ENCODE data around the gene TMEM132C.

TMEM132C gene

DNA sequence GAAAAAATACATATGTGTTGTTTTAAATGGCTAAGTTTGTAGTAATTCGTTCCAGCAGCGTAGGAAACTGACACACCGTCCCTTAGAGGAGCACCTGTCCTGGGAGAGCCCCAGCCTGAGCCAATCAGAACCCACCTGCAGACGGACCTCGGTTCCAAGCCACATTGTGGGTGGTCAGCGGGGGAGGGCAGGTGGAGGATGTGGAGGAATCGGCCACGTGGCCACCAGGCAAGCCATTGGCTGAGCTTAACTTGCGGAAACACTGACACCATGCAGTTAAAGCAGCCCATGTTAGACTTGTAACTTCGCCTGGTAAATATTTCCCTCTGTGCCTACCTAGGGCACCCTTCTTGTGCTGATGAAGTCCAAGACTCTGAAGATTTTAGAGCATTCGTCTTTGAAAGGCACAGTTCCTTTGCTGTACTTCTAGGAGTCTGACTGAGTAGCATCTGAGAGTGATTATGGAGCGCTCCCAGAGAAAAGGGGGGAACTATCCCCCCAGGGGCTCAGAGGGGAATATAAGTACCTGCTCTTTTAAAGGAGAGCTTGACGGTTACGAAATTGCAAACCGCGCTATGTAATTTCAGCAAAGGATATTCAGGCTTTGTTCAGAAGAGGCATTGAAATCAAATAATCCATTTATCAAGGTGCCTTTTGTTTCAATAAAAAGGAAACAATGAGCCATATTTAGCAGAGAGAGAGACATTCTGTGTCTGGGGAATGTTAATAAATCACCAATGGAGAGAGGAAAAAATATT lies 135.7 kb downstream of the TMEM132C start:
- no peak for DNase-seq (ENCODE audit: low read depth)
- no peak overlapping the region for H3K4me3 ChIP-seq (ENCODE audit: low read depth, low read length)
- TF ChIP-seq, protein P1, sequence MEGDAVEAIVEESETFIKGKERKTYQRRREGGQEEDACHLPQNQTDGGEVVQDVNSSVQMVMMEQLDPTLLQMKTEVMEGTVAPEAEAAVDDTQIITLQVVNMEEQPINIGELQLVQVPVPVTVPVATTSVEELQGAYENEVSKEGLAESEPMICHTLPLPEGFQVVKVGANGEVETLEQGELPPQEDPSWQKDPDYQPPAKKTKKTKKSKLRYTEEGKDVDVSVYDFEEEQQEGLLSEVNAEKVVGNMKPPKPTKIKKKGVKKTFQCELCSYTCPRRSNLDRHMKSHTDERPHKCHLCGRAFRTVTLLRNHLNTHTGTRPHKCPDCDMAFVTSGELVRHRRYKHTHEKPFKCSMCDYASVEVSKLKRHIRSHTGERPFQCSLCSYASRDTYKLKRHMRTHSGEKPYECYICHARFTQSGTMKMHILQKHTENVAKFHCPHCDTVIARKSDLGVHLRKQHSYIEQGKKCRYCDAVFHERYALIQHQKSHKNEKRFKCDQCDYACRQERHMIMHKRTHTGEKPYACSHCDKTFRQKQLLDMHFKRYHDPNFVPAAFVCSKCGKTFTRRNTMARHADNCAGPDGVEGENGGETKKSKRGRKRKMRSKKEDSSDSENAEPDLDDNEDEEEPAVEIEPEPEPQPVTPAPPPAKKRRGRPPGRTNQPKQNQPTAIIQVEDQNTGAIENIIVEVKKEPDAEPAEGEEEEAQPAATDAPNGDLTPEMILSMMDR (conservative IDR thresholded peaks at IDR 0.05; ENCODE audit: low read depth, low read length) = no peak

DNA sequence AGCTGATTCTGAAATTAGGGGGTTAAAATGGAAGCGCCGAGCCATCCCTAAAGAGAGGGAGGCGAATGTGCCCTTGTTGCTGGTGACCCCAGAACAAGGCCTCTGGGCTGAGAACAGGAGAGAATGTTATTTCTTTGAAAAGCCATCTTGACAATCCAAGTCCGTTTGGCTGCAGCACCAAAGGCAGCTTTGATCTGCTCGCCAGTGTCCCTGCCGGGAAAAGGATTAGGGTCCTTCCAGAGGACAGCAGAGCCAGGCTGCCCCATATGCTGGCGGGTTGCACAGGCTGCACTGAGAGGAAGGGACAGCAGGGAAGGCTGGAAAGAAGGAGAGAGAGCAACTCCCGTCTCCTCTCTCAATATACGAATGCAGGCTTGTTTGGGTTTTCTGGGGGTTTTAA lies 141.7 kb downstream of the TMEM132C start:
- TF ChIP-seq, protein P1 (conservative IDR thresholded peaks at IDR 0.05; ENCODE audit: low read depth, low read length) = no peak
- DNase-seq (ENCODE audit: low read depth) = no peak
- H3K4me3 ChIP-seq (ENCODE audit: low read depth, low read length) = no peak overlapping the region

DNA sequence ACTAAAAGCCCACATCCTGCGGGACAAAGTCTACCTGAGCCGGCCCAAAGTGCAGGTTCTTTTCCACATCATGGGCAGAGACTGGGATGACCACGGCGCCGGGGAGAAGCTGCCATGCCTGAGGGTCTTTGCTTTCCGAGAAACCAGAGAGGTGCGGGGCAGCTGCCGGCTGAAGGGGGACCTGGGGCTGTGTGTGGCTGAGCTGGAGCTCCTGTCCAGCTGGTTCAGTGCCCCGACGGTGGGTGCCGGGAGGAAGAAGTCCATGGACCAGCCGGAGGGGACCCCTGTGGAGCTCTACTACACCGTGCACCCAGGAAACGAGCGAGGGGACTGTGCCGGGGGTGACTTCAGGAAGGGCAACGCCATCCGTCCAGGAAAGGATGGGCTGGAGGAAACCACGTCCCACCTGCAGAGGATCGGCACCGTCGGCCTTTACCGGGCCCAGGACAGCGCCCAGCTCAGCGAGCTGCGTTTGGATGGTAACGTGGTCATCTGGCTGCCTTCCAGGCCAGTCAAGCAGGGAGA lies 148.1 kb downstream of the TMEM132C start:
- TF ChIP-seq, protein P1 (conservative IDR thresholded peaks at IDR 0.05; ENCODE audit: low read depth, low read length) = no peak
- DNase-seq (ENCODE audit: low read depth) = no peak
- no peak overlapping the region for H3K4me3 ChIP-seq (ENCODE audit: low read depth, low read length)

DNA sequence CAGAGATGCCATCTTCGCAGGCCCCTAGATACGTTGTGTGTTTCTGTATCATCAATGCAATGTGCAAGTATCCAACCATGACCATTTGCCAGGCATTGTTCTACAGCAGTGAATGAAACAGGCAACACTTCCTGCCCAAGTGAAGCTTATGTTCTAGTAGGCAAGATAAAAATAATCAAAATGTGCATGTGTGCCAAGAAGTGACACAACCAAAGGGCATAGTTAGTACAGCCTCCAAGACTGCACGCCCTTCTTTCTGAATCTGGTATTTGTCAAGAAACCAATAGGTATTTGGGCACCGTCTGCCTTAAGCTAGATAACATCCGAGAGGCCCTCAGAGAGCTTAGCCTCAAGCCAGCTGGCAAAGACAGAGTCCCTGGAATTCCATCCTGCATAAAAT lies 152.0 kb downstream of the TMEM132C start:
- TF ChIP-seq, protein P1 (conservative IDR thresholded peaks at IDR 0.05; ENCODE audit: low read depth, low read length) = no peak
- H3K4me3 ChIP-seq (ENCODE audit: low read depth, low read length) = no peak overlapping the region
- no peak for DNase-seq (ENCODE audit: low read depth)

DNA sequence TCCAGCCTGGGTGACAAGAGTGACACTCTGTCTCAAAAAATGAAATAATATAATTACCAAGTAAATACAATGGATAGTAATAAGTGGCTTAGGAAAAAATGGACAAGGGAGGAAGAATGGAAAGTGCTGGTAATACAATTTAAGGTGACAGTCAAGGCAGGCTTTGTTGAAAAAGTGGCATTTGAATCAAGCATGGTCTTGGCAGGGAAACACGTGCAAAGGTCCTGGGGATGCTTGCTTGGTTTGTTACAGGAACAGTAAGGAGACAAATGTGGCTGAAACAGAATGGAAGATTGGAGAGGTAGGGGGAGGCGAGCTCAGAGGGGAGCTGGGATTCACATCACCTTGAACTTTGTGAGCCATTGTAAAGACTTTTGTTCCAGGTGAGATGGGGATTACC lies 153.2 kb downstream of the TMEM132C start:
- DNase-seq (ENCODE audit: low read depth) = no peak
- H3K4me3 ChIP-seq (ENCODE audit: low read depth, low read length) = no peak overlapping the region
- TF ChIP-seq, protein P1 (conservative IDR thresholded peaks at IDR 0.05; ENCODE audit: low read depth, low read length) = no peak

DNA sequence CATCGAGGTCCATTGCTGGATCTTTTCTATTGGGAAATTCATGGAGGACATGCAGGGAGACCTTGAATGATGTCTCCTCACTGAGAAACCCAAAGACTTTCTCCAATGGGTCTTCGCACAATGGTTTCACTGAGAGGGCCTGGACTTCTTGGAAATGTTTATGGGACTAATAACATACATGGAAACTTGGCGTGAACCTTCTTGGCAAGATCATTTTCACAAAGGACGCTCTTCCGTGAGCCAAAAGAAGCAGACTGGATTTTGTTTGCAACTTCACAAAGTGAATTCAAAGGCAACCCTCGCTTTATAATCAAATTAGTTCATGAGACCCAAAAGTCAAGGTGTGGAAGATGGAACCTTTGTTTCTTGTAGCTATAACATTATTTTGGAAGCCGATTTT lies 154.4 kb downstream of the TMEM132C start:
- no peak overlapping the region for H3K4me3 ChIP-seq (ENCODE audit: low read depth, low read length)
- no peak for DNase-seq (ENCODE audit: low read depth)
- TF ChIP-seq, protein P1 (conservative IDR thresholded peaks at IDR 0.05; ENCODE audit: low read depth, low read length) = no peak

DNA sequence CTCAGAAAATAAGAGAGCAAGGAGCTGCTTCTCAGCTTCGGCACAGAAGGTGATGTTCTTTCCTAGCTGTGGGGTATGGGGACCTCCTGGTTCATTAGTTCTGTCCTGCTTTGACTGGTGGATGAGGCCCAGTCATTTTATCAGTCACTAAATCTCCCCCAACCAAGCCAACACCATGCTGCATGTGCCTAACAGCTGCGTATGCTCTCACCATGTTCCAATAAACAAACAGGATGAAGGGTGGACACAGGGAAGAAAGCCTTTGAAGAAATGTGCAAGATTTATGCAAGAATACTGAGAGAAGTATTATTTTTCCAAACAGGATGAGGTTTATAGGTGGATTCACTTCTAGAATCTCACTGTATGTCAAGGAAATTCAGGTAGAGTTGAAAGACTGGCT lies 156.2 kb downstream of the TMEM132C start:
- no peak for DNase-seq (ENCODE audit: low read depth)
- H3K4me3 ChIP-seq (ENCODE audit: low read depth, low read length) = no peak overlapping the region
- TF ChIP-seq, protein P1 (conservative IDR thresholded peaks at IDR 0.05; ENCODE audit: low read depth, low read length) = no peak
